ENCODE measurements around the gene VWA7.
"Not testable (repeated sequence)": the region's sequence is repeated elsewhere in the genome, so short reads cannot be mapped to it uniquely, and the experiment has no call there.

Gene VWA7

GRCh38 chr6:31801031-31801927, 24.2 kb upstream of the VWA7 start:
- in situ Hi-C loops (cut with MboI; ENCODE audit: low sequenced_read_pairs) = not testable (repeated sequence)

GRCh38 chr6:31799781-31800180, 22.7 kb upstream of the VWA7 start:
- in situ Hi-C loops (cut with MboI; ENCODE audit: low sequenced_read_pairs) = no loop called here

GRCh38 chr6:31797588-31797987, 20.5 kb upstream of the VWA7 start:
- in situ Hi-C loops (cut with MboI; ENCODE audit: low sequenced_read_pairs) = no loop called here

GRCh38 chr6:31796993-31797385, 19.9 kb upstream of the VWA7 start:
- in situ Hi-C loops (cut with MboI; ENCODE audit: low sequenced_read_pairs) = no loop called here

DNA sequence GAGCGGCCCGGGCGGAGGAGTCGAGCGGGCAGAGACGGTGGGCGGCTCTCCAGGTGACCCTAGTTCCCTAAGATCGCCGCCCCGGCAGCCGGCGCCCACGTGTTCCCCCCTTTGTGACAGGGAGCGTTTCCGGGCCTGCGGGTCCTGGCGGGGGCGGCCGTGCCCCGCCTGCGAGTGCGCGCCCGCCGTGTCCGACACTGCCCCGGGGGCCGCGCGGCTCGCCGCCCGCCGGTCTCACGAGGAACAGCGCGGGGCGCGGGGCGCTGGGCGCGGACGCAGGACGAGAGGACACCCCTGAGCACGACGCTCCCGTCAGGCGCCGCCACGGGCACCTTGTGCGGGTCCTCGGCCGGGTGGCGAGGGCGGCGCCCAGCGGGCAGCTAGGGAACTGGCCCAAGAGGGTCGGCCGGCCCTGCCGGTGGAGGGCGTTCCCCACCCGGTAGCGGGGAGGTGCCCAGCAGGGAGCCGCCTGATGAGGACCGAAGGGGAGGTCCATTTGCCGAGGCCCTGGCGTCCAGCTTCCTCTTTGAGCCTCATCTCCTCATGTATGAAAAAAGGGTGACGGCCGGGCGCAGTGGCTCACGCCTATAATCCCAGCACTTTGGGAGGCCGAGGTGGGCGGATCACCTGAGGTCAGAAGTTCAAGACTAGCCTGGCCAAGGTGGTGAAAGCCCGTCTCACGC, 18.6 kb upstream of the VWA7 start, which contains the start of gene VARS1:
Gene VARS1 (minus strand): TSS at position 137 of the 683 bp plus-strand sequence. CDS start 535 bp downstream, outside the sequence.
- in situ Hi-C loops (cut with MboI; ENCODE audit: low sequenced_read_pairs) = no loop called here

DNA sequence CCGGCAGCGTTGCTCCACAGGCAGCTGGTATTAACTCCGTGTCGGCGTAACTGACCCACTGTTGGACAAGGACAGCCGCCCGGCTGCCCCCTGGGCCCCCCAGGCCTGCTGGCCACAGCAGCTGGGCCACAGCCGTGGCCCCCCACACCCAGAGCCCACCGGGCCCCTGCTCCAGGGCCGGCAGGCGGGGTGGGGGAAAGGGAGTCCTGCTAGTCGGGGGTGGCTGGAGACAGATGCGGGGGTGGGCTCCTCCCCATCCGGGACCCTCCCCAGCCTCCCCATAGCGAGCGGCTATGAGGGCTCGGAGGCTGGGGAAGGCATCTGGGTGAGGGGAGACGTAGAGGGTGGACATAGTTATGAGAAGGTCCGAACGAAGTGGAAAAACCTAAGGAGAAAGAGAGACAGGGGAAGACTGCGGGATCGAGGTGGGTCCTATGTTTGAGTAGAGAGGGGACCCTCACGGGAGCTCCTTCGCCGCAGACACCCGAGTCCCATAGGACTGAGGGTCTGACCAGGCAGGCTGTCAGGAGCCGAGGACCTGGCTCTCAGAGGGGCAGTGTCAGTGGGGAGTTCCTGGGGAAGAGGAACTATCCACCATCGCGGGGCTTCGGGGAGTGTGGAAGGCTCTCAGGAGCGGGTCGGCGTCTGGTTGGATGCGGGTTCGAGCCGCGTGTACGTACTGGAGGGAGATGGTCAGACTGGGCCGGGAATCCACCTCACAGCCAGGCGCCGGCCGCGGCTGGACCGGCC, 17.9 kb upstream of the VWA7 start:
- in situ Hi-C loops (cut with MboI; ENCODE audit: low sequenced_read_pairs) = no loop called here

- in situ Hi-C loops (cut with MboI; ENCODE audit: low sequenced_read_pairs) = no loop called here
These were observed 17.3 kb upstream of the VWA7 start for GRCh38 chr6:31794294-31794865.

DNA sequence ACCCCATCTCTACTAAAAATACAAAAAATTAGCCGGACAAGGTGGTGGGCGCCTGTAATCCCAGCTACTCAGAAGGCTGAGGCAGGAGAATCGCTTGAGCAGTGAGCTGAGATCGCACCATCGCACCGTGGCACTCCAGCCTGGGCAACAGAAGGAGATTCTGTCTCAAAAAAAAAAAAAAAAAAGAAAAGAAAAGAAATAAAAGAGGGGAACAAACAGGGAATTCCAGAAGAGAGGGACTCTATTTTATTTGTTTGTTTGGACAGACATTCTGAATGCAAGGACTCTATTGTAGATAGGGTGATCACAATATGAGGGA, 16.8 kb upstream of the VWA7 start:
- in situ Hi-C loops (cut with MboI; ENCODE audit: low sequenced_read_pairs) = not testable (repeated sequence)

GRCh38 chr6:31792761-31793171, 15.6 kb upstream of the VWA7 start:
- in situ Hi-C loops (cut with MboI; ENCODE audit: low sequenced_read_pairs) = no loop called here

GRCh38 chr6:31792090-31792374, 14.9 kb upstream of the VWA7 start:
- in situ Hi-C loops (cut with MboI; ENCODE audit: low sequenced_read_pairs) = no loop called here

DNA sequence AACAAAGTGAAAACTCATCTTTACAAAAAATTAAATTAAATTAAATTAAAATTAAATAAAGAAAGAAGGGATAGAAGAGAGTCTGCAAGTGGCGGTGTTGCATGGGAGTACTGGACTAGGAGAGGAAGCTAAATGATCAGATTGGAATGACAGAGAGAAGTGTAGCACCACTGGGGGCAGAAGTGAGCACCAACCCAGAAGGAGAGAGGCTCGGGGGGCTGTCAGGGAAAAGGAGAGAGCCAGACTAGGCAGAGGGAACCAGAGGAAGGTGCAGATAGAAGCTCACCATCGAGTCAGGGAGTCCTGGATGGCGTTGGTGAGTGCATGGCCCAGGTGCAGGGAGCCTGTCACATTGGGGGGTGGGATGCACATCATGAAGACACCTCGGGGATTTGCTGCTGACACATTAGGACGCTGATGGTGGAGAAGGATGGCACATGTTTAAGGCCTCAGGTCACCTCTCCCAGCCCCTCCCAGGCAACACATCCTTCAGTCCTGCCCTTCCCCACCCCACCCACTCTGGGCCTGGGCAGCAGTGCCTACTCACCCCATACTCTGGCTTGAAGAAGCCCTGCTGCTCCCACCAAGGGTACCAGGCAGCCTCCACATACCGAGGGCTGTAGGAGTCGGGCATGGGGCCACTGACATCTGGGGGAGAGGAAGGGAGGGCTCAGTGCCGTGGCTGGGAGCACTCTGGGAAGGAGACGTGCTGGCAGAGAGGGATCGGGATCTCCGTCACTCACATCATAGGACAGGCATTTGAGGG, 14.4 kb upstream of the VWA7 start:
- in situ Hi-C loops (cut with MboI; ENCODE audit: low sequenced_read_pairs) = no loop called here

GRCh38 chr6:31785475-31785874, 8.3 kb upstream of the VWA7 start:
- in situ Hi-C loops (cut with MboI; ENCODE audit: low sequenced_read_pairs) = no loop called here

DNA sequence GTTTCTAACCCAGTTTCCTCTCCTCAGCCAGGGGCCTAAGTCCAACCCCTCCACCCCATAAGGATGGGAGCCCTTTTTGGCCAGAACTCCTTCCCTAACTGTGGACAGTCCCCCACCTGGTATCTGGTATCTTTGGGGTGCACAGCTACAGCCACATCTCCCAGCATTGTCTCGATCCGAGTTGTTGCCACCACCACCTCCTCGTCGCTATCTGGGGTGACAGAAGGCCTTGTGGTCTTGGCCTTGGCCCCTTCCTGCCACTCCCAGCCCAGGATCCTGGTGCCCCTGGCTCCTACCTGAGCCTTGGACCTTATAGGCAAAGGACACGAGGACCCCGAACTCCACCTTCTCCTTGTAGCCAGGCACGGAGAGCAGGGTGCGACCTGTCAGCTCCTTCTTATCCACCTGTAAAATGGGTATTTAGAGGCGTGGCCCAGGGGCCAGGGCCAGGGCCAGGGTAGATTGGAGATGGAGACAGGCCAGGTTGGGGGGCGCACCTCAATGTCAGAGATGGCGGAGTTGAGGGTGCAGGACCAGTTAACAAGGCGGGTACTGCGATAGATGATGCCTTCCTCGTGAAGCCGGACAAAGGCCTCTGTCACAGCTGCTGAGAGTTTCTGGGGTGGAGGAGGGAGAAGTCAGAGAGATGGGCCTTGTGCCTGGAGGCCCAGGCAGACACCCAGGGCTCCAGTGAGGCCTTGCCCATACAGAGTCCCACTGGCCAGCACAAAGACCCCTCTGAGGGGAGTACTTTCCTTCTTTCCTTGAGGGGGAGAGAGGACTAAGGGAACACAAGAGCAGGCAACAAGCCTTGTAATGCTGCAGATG, 7.2 kb upstream of the VWA7 start:
- in situ Hi-C loops (cut with MboI; ENCODE audit: low sequenced_read_pairs) = no loop called here

GRCh38 chr6:31782126-31782855, 5.2 kb upstream of the VWA7 start:
- in situ Hi-C loops (cut with MboI; ENCODE audit: low sequenced_read_pairs) = no loop called here

GRCh38 chr6:31781244-31782125, 4.4 kb upstream of the VWA7 start:
- in situ Hi-C loops (cut with MboI; ENCODE audit: low sequenced_read_pairs) = no loop called here

DNA sequence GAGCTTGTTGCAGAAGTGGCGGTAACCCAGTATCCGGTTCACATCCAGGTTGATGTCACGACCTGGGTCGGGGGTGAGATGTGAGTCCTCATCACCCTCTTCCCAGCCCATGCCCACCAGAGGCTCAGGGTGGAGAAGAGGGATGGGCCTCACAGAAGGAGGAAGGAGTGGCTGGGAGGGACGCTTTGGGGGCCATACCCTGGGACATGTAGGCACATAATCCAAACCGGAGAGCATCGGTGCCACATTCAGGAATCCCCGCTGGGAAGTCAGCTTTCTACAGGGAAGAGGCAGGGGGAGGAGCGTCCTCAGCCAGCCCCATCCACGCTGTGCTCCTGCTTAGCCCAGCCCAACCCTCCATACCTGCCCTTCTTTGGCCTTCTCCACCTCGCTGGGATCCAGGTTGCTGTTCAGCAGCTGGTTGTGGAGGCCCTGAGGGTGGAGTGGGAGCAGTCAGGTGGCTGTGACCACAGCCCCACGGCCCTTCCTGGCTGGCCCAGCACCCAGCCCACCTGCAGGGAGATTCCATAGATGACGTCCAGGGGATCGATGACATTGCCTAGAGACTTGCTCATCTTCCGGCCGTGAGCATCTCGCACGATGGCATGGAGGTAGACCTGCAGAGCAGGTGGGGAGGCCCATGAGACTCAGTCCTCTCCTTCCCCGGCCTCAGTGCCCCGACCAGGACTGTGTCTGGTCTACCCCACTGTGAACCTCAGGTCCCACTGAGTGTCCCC, 3.5 kb upstream of the VWA7 start:
- in situ Hi-C loops (cut with MboI; ENCODE audit: low sequenced_read_pairs) = no loop called here

- in situ Hi-C loops (cut with MboI; ENCODE audit: low sequenced_read_pairs) = no loop called here
These were observed 2.8 kb upstream of the VWA7 start for GRCh38 chr6:31779908-31780307.
